Esophagus (tissue), 2 donors: ENCODE results near the gene TMEM59L. TPM values are rescaled to one million over a fixed set of nuclear protein-coding genes. Genes with fewer than 3 reads are reported as not detected.

Experiments used
- H3K27ac ChIP-seq, 2 donors: one replicate each; pipeline ENCODE4 v1.5.1; 2013; ENCODE audit warnings: low read depth in 2 of 2, mild to moderate bottlenecking in 2 of 2, inconsistent platforms in 1 of 2, low read length in 1 of 2, moderate library complexity in 1 of 2
- H3K27me3 ChIP-seq, 2 donors: one replicate each; pipeline ENCODE4 v1.6.1; 2013; ENCODE audit warnings: low read length in 2 of 2, control low read depth in 1 of 2, mild to moderate bottlenecking in 1 of 2; ENCODE audit not compliant: insufficient read depth in 2 of 2, control insufficient read depth in 1 of 2
- H3K36me3 ChIP-seq, 2 donors: one replicate each; pipeline ENCODE4 v1.6.1; 2013; ENCODE audit warnings: low read length in 1 of 2; ENCODE audit not compliant: control insufficient read depth in 2 of 2, insufficient read depth in 2 of 2
- H3K4me1 ChIP-seq, 2 donors: one replicate each; pipeline ENCODE4 v1.6.1; 2013; ENCODE audit warnings: low read length in 1 of 2; ENCODE audit not compliant: control insufficient read depth in 2 of 2, insufficient read depth in 2 of 2
- H3K4me3 ChIP-seq, 2 donors: one replicate each; pipeline ENCODE4 v1.5.1; 2013; ENCODE audit warnings: low read length in 2 of 2, mild to moderate bottlenecking in 2 of 2, low read depth in 1 of 2, moderate library complexity in 1 of 2
- H3K9me3 ChIP-seq, 2 donors: one replicate each; pipeline ENCODE4 v1.6.1; 2013; ENCODE audit warnings: mild to moderate bottlenecking in 2 of 2, low read depth in 1 of 2, low read length in 1 of 2, moderate library complexity in 1 of 2; ENCODE audit not compliant: control insufficient read depth in 2 of 2, insufficient read depth in 1 of 2
- whole genome bisulfite sequencing, 2 donors: extraction: QIAGEN DNeasy Blood & Tissue Kit; methylation state at CpG; one replicate each; pipeline ENCODE4 v1.1.7; 2013; 5-methylcytosine and 5-hydroxymethylcytosine counted together
- polyA plus RNA-seq, 2 donors: library from polyadenylated mRNA; stranded (reverse); fragments of 200-250 nt; gene quantifications; one replicate each; pipeline ENCODE4 v1.2.3, GENCODE V29; 2013
- donor health status: healthy with polysubstance abuse.
- donor health status: Bipolar disorder and iron deficiency.

TMEM59L gene
- polyA plus RNA-seq, 2 donors, result 0.41 to 0.71 TPM

DNA sequence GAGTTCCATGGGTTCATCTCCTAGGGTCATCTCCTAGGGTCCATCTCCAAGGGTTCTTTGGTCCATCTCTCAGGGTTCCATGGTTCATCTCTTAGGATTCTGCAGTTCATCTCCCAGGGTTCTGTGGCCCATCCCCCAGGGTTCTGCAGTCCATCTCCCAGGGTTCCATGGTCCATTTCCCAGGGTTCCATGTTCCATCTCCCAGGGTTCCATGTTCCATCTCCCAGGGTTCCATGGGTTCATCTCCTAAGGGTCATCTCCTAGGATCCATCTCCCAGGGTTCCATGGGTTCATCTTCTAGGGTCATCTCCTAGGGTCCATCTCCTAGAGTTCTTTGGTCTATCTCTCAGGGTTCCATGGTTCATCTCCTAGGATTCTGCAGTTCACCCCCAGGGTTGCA is 4.9 kb downstream of the TMEM59L start:
- Histone ChIP-seq H3K27me3 (peaks cover 0 to 15% of the 10 kb centered on the region in 2 donors), H3K36me3 (no peaks in the 10 kb centered on the region), H3K4me3 (no peak overlapping the region), H3K9me3 (peaks cover 2 to 6% of the 10 kb centered on the region in 2 donors), H3K4me1 (peaks cover 4 to 5% of the 10 kb centered on the region in 2 donors), H3K27ac (no peak overlapping the region)

DNA sequence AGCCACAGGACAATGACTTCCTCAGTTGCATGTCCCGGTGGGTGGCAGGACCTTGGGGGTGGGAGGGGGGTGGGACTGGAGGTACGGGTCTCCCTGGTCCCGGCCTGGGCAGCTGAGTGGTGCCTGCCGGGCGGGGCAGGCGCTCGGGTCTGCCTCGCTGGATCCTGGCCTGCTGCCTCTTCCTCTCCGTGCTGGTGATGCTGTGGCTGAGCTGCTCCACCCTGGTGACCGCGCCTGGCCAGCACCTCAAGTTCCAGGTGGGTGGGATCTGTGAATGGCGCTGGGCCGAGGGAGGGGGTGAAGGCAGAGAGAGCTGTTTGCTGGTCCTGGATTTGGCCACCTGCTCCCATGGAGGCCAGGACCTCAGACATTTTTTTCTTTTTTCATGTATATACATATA is 5.6 kb downstream of the TMEM59L start:
- 83 to 94% methylated on average over 13 of the region's 13 CpGs for WGBS, 2 donors
- Histone ChIP-seq H3K9me3 (peaks cover 2 to 6% of the 10 kb centered on the region in 2 donors), H3K4me3 (no peak overlapping the region), H3K36me3 (no peaks in the 10 kb centered on the region), H3K4me1 (no peaks in the 10 kb centered on the region), H3K27ac (no peak overlapping the region), H3K27me3 (peaks cover 0 to 11% of the 10 kb centered on the region in 2 donors)

DNA sequence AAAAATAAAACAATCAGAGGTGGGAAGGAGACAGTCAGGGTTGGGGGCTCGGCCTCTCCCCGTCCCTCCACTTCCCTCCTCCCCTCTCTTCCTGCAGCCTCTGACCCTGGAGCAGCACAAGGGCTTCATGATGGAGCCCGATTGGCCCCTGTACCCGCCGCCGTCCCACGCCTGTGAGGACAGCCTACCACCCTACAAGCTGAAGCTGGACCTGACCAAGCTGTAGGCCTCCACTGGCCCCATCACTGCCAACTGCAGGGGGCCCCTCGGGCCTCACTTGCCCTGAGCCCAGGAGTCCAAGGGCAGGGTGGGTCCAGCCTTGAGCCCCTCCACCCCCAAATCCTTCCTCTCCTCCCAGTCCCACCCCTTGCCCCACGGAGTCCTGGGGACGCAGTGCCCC is 7.6 kb downstream of the TMEM59L start:
- no peak overlapping the region for H3K4me3 ChIP-seq
- H3K4me1 ChIP-seq, result no peaks in the 10 kb centered on the region
- WGBS, 2 donors, result 89 to 90% methylated on average over 9 to 10 of the region's 10 CpGs
- peaks cover 0 to 3% of the 10 kb centered on the region in 2 donors for H3K27me3 ChIP-seq
- H3K36me3 ChIP-seq, result no peaks in the 10 kb centered on the region
- peaks cover 0 to 4% of the 10 kb centered on the region in 2 donors for H3K9me3 ChIP-seq
- H3K27ac ChIP-seq, result no peak overlapping the region

DNA sequence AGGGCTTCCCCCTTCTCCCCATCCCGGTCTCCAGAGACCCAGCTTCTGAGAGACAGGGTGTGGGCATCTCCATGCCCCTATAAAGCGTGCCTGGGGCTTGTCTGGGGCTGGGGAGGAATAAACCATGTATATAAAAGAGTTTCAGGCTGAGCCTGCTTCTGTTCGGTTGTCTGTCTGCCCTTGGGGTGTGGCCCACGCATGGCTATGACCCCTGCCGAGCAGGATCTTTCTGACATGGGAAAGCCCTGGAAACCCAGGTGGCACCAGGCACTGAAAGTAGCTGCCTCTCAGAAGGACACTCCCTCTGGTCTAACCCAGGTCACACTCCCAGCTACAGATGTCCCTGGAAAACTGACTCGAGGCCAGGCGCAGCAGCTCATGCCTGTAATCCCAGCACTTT is 8.2 kb downstream of the TMEM59L start:
- Histone ChIP-seq H3K4me3 (no peak overlapping the region), H3K36me3 (no peaks in the 10 kb centered on the region), H3K4me1 (no peaks in the 10 kb centered on the region), H3K27me3 (peaks cover 0 to 3% of the 10 kb centered on the region in 2 donors), H3K9me3 (peaks cover 0 to 4% of the 10 kb centered on the region in 2 donors), H3K27ac (no peak overlapping the region)
- WGBS, 2 donors, result 74 to 79% methylated on average over 7 of the region's 7 CpGs

DNA sequence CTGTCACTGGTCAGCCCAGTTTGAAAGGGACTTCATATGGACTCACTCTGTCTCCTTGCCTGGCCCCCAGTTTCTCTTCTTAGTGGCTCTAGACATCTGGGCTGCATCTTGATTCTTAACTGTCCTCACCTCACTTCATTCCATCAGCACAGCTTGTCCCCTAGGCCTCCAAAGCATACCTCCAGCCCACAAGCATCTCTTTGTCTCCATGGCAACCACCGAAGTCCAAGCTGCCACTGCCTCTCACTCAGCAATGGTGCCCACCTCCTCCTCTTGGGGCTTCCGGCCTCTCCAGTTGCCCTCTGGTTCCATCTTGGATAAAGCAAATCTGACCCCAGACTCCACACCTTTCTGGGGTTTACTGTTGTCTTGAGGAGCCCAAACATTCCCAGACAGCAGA is 14.2 kb downstream of the TMEM59L start:
- H3K36me3 ChIP-seq, result no peaks in the 10 kb centered on the region
- H3K4me3 ChIP-seq, result no peak overlapping the region
- H3K9me3 ChIP-seq, result no peaks in the 10 kb centered on the region
- no peak overlapping the region for H3K27ac ChIP-seq
- 73% methylated on average over 2 of the region's 2 CpGs for WGBS, 2 donors
- no peaks in the 10 kb centered on the region for H3K27me3 ChIP-seq
- H3K4me1 ChIP-seq, result peaks cover 0 to 5% of the 10 kb centered on the region in 2 donors

DNA sequence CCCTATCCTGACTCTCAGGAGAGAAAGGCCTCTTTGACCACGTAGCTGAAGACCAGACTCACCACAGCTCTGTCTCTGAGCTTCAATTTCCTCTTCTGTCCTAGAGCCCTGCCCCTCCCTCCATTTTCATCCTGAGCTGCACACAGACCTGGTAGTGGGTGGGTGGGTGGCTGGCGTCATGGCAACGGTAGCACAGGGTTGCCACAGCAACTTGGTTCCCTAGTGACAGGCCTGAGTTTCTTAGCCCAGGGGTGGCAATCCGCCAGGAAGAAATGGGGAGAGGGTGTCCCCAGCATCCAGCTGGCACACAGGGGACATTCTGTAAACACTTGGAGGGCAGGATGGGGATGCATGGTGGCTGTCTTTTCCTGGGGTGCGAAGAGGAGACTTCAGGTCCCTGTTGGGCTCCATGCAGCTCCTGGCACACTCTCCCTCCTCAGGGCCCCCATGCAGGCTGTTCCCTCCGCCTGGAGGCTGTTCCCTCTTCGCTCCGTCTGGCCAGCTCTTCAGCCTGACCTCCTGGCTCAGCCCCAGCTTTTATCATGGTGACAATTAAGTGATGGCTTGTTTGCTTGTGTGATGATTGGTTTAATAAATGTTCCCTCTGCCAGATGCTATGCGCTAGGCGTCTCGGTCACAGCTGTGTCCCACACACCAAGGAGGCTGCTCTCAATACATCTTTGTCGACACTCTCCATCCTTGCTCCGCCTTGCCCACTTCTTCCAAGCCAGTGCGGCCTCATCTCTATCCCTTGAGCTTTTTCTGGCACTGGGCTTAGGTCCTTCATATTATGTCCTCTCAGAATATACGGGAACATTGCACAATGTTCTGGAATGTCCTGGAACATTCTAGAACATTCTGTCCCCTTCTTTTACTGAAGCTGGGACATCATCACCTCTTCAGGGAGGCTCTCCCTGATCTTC is 16.8 kb downstream of the TMEM59L start:
- peak overlapping the region; percentile 17 to 35 for H3K27ac ChIP-seq

DNA sequence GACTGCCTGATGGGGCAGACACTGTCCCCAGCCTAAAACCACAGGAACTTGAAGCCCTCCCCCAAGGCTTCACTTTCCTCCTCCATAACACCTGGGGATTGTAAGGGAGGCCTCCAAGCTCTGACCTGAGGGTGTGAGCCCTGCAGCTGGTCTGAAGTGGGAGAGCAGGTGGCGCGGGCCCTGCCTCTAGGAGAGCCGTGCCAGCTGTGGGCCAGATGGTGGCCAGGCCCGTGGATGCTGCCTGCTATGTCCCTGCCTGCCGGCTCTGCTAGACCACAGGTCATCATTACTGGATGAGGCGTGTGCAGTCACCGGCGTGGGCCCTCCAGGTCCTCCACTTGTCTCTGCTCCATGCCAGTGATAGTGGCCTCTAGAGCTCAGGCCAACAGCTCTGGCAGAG is 20.7 kb downstream of the TMEM59L start:
- Histone ChIP-seq H3K4me3 (no peak overlapping the region), H3K36me3 (no peaks in the 10 kb centered on the region), H3K9me3 (no peaks in the 10 kb centered on the region), H3K4me1 (peaks cover 0 to 20% of the 10 kb centered on the region in 2 donors), H3K27ac (no peak overlapping the region), H3K27me3 (no peaks in the 10 kb centered on the region)
- 72 to 82% methylated on average over 8 of the region's 8 CpGs for WGBS, 2 donors

More for the DNA sequence above, 16.8 kb downstream of the TMEM59L start:
- peaks cover 0 to 5% of the 10 kb centered on the region in 2 donors for H3K4me1 ChIP-seq
- H3K27me3 ChIP-seq, result no peaks in the 10 kb centered on the region
- no peaks in the 10 kb centered on the region for H3K9me3 ChIP-seq
- no peak overlapping the region for H3K4me3 ChIP-seq
- 69 to 75% methylated on average over 15 of the region's 15 CpGs for WGBS, 2 donors
- no peaks in the 10 kb centered on the region for H3K36me3 ChIP-seq

DNA sequence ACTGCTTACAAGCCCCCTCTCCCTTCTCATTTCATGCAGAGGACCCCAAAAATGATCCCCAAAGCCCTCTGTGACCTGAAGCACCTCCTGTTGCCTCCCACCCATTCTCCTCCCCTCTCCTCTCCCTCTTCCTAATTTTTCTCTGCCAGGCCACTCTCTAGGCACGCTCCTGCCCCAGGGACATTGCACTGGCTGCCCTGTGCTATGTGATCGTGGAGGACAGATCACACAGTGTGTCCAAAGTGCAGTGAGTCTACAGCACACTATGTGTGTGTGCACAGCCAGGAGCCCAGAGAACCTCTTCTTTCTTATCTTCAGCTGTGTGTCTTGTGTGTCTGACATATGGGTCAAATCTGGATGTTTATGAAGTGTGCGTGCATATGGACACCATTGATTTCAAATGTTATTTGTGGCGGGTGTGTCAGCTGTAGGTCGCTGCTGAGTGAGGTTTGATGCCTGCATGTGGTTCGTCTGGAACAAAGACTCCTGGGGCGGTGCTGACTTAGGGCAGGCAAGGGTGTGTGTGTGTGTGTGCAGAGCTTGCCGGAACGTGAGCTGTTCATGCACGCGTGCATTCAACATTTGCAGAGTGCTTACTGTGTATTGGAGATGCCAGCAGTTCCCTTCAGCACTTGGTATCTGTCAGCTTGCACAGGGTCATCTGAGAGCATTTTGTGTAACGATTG is 22.1 kb downstream of the TMEM59L start:
- peaks cover 0 to 17% of the 10 kb centered on the region in 2 donors for H3K4me1 ChIP-seq
- H3K27ac ChIP-seq, result peak overlapping the region in 1 of 2 donors; percentile 58
- no peak overlapping the region for H3K4me3 ChIP-seq
- no peaks in the 10 kb centered on the region for H3K9me3 ChIP-seq
- H3K36me3 ChIP-seq, result no peaks in the 10 kb centered on the region
- no peaks in the 10 kb centered on the region for H3K27me3 ChIP-seq
- 31 to 34% methylated on average over 12 of the region's 12 CpGs for WGBS, 2 donors

DNA sequence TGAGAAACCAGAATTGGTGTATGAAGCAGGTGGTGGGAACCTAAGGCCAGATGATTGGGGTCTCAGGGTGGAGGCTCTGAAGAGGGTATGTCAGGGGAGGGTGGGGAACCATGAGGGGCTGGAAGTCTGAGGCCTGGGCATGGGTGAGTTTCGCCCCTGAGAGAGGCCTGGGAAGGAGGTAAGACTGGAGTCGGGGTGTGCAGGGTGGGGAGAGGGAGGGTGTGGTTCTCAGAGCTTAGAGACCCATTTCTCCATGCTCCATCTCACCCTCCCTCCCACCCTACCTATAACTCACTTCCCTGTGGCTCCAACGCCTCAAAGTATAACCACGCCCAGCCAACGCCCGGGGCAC is 23.1 kb downstream of the TMEM59L start:
- Histone ChIP-seq H3K27me3 (no peaks in the 10 kb centered on the region), H3K4me3 (no peak overlapping the region), H3K4me1 (peaks cover 0 to 17% of the 10 kb centered on the region in 2 donors), H3K27ac (peak overlapping the region in 1 of 2 donors; percentile 37), H3K9me3 (no peaks in the 10 kb centered on the region), H3K36me3 (no peaks in the 10 kb centered on the region)
- 13 to 19% methylated on average over 6 of the region's 6 CpGs for WGBS, 2 donors
